Stomach (tissue), 4 donors: ENCODE measurements around the gene GPC5.

Source experiments
- EP300 ChIP-seq: sonication (generic); formaldehyde crosslinking; IDR thresholded peaks from one replicate; pipeline ENCODE4 v1.6.1; 2017; ENCODE audit warnings: antibody characterized with exemption
- POLR2AphosphoS5 ChIP-seq, 3 donors: sonication (generic); formaldehyde crosslinking; IDR thresholded peaks; one replicate each; pipeline ENCODE4 v1.6.1; 2016; ENCODE audit warnings: antibody characterized with exemption in 3 of 3

- TF ChIP-seq EP300 (no peak), POLR2AphosphoS5 (IDR thresholded peaks at IDR 0.05) (no peak)
Observed at GRCh38 chr13:92316030-92316429, 917.6 kb downstream of the GPC5 start.
